Endodermal cell (in vitro differentiated cells): ENCODE results near the gene TRPV2. TPM values are rescaled to one million over a fixed set of nuclear protein-coding genes. Genes with fewer than 3 reads are reported as not detected.

Experiments
- DNase-seq: peaks from one replicate; pipeline ENCODE4 v3.0.0-alpha.2; 2017
- H3K27ac ChIP-seq: 2 replicates; pipeline ENCODE4 v1.5.1; 2013; ENCODE audit warnings: mild to moderate bottlenecking, low read depth, low read length, moderate library complexity
- H3K27me3 ChIP-seq: 2 replicates; pipeline ENCODE4 v1.6.1; 2013; ENCODE audit warnings: mild to moderate bottlenecking, low read length, moderate library complexity; ENCODE audit not compliant: insufficient read depth, control insufficient read depth, poor library complexity, severe bottlenecking
- H3K36me3 ChIP-seq: 2 replicates; pipeline ENCODE4 v1.7.0; 2013; ENCODE audit warnings: mild to moderate bottlenecking, low read length, moderate library complexity; ENCODE audit not compliant: control insufficient read depth, insufficient read depth
- H3K4me1 ChIP-seq: one replicate; pipeline ENCODE4 v1.7.0; 2013; ENCODE audit warnings: low read length; ENCODE audit not compliant: control insufficient read depth, insufficient read depth
- H3K4me3 ChIP-seq: 2 replicates; pipeline ENCODE4 v1.5.1; 2013; ENCODE audit warnings: mild to moderate bottlenecking, low read length, moderate library complexity
- H3K9ac ChIP-seq: 2 replicates; pipeline ENCODE4 v1.6.1; 2013; ENCODE audit warnings: mild to moderate bottlenecking, low read length, moderate library complexity; ENCODE audit not compliant: poor library complexity, severe bottlenecking; ENCODE audit errors: extremely low read depth
- H3K9me3 ChIP-seq: 2 replicates; pipeline ENCODE4 v1.6.1; 2013; ENCODE audit warnings: mild to moderate bottlenecking, low read length, moderate library complexity; ENCODE audit not compliant: control insufficient read depth
- H3K27ac Mint-ChIP-seq: 2 replicates; pipeline ENCODE4 v1.8.0; 2020; ENCODE audit warnings: mixed read lengths
- H3K27me3 Mint-ChIP-seq: 2 replicates; pipeline ENCODE4 v1.8.0; 2021; ENCODE audit warnings: mild to moderate bottlenecking, mixed read lengths; ENCODE audit not compliant: insufficient read depth
- H3K36me3 Mint-ChIP-seq: 2 replicates; pipeline ENCODE4 v1.8.0; 2020; ENCODE audit warnings: low read depth, mixed read lengths
- H3K4me1 Mint-ChIP-seq: 2 replicates; pipeline ENCODE4 v1.8.0; 2020; ENCODE audit warnings: mixed read lengths
- H3K4me3 Mint-ChIP-seq: 2 replicates; pipeline ENCODE4 v1.8.0; 2020; ENCODE audit warnings: mild to moderate bottlenecking, moderate library complexity, mixed read lengths
- H3K9me3 Mint-ChIP-seq: 2 replicates; pipeline ENCODE4 v1.8.0; 2020; ENCODE audit warnings: mild to moderate bottlenecking, mixed read lengths
- CTCF ChIP-seq: fragments of 200-600 bp; sonication (generic); conservative IDR thresholded peaks from 2 replicates; pipeline ENCODE4 v1.5.0; 2021; ENCODE audit warnings: antibody characterized with exemption, mild to moderate bottlenecking
- WGBS, 2 experiments: methylation state at CpG; one replicate each; pipeline versions ENCODE4 v1.1.5 to v1.1.7; 2013; ENCODE audit warnings: missing lambda C conversion rate in 2 of 2, mixed read lengths in 1 of 2; ENCODE audit not compliant: insufficient coverage in 1 of 2, insufficient read length in 1 of 2; 5-methylcytosine and 5-hydroxymethylcytosine counted together
- total RNA-seq, 2 donors: library from RNA; stranded (reverse); fragmentation: NEBNext Ultra II Directional in 1 of 2; extraction: Animal tissue kit (Norgen Biotek cat#: 25700) in 1 of 2; gene quantifications; 2 replicates in 1 of 2; 3 replicates in 1 of 2; pipeline ENCODE4 v1.2.1, GENCODE V29; 2021

Gene TRPV2
- total RNA-seq, 2 donors from 2014 or later, result 0.51 to 1.1 TPM

- TF ChIP-seq CTCF, result no peak
- no peak overlapping the region for H3K4me3 ChIP-seq
- no peaks in the 10 kb centered on the region for H3K36me3 ChIP-seq
- no peak overlapping the region for H3K27ac ChIP-seq
- H3K27me3 ChIP-seq, result no peaks in the 10 kb centered on the region
- Mint-ChIP-seq H3K27ac (no peak overlapping the region), H3K9me3 (no peaks in the 10 kb centered on the region), H3K4me1 (no peaks in the 10 kb centered on the region), H3K4me3 (no peak overlapping the region), H3K36me3 (no peaks in the 10 kb centered on the region), H3K27me3 (peaks cover 2% of the 10 kb centered on the region)
- peaks cover 7% of the 10 kb centered on the region for H3K4me1 ChIP-seq
- 96 to 100% methylated on average over 5 to 10 of the region's 10 CpGs for WGBS, 2 experiments
- DNase-seq, result no peak
- no peak overlapping the region for H3K9ac ChIP-seq
- no peaks in the 10 kb centered on the region for H3K9me3 ChIP-seq
These were observed 4.5 kb downstream of the TRPV2 start for GRCh38 chr17:16419929-16420271.

- Histone ChIP-seq H3K9me3 (no peaks in the 10 kb centered on the region), H3K4me3 (no peak overlapping the region), H3K4me1 (peaks cover 7% of the 10 kb centered on the region), H3K9ac (no peak overlapping the region), H3K27me3 (no peaks in the 10 kb centered on the region), H3K36me3 (no peaks in the 10 kb centered on the region), H3K27ac (no peak overlapping the region)
- H3K27ac Mint-ChIP-seq, result no peak overlapping the region
- no peaks in the 10 kb centered on the region for H3K4me1 Mint-ChIP-seq
- H3K27me3 Mint-ChIP-seq, result peaks cover 2% of the 10 kb centered on the region
- no peak overlapping the region for H3K4me3 Mint-ChIP-seq
- H3K9me3 Mint-ChIP-seq, result no peaks in the 10 kb centered on the region
- WGBS, 2 experiments, result 80 to 87% methylated on average over 5 to 7 of the region's 7 CpGs
- TF ChIP-seq CTCF, result no peak
- DNase-seq, result peak; percentile 56
- no peaks in the 10 kb centered on the region for H3K36me3 Mint-ChIP-seq
These were observed 7.0 kb downstream of the TRPV2 start for GRCh38 chr17:16422416-16422815.

GRCh38 chr17:16423226-16423872, 8.0 kb downstream of the TRPV2 start:
- Mint-ChIP-seq H3K4me1 (no peaks in the 10 kb centered on the region), H3K27ac (no peak overlapping the region), H3K36me3 (no peaks in the 10 kb centered on the region), H3K27me3 (peaks cover 2% of the 10 kb centered on the region), H3K4me3 (no peak overlapping the region), H3K9me3 (no peaks in the 10 kb centered on the region)
- H3K4me3 ChIP-seq, result no peak overlapping the region
- no peaks in the 10 kb centered on the region for H3K27me3 ChIP-seq
- peaks cover 7% of the 10 kb centered on the region for H3K4me1 ChIP-seq
- H3K36me3 ChIP-seq, result no peaks in the 10 kb centered on the region
- no peak for DNase-seq
- WGBS, 2 experiments, result 94 to 95% methylated on average over 6 to 10 of the region's 10 CpGs
- H3K9ac ChIP-seq, result no peak overlapping the region
- no peak for TF ChIP-seq CTCF
- no peak overlapping the region for H3K27ac ChIP-seq
- no peaks in the 10 kb centered on the region for H3K9me3 ChIP-seq
